Endothelial cell (in vitro differentiated cells): ENCODE data around the gene RAMP2. TPM values are rescaled to one million over a fixed set of nuclear protein-coding genes. Genes with fewer than 3 reads are reported as not detected.
A peak's percentile ranks its signal among the peaks of the same experiment; 100 is the strongest.

Experiments
- DNase-seq: peaks from one replicate; pipeline ENCODE4 v3.0.0; 2021; ENCODE audit warnings: low spot score
- H3K27ac Mint-ChIP-seq: one replicate; pipeline ENCODE4 v1.8.0; 2021; ENCODE audit warnings: mixed read lengths, inconsistent platforms; ENCODE audit not compliant: unreplicated experiment
- H3K27me3 Mint-ChIP-seq: one replicate; pipeline ENCODE4 v1.8.0; 2021; ENCODE audit warnings: mild to moderate bottlenecking, moderate library complexity, mixed read lengths, inconsistent platforms; ENCODE audit not compliant: unreplicated experiment
- H3K36me3 Mint-ChIP-seq: one replicate; pipeline ENCODE4 v1.8.0; 2021; ENCODE audit warnings: mild to moderate bottlenecking, low read depth, mixed read lengths, inconsistent platforms; ENCODE audit not compliant: unreplicated experiment
- H3K4me1 Mint-ChIP-seq: one replicate; pipeline ENCODE4 v1.8.0; 2021; ENCODE audit warnings: mild to moderate bottlenecking, mixed read lengths, inconsistent platforms; ENCODE audit not compliant: unreplicated experiment
- H3K4me3 Mint-ChIP-seq: one replicate; pipeline ENCODE4 v1.8.0; 2021; ENCODE audit warnings: mild to moderate bottlenecking, mixed read lengths, inconsistent platforms; ENCODE audit not compliant: unreplicated experiment
- H3K9me3 Mint-ChIP-seq: one replicate; pipeline ENCODE4 v1.8.0; 2021; ENCODE audit warnings: mixed read lengths, inconsistent platforms; ENCODE audit not compliant: unreplicated experiment
- total RNA-seq: library from RNA; stranded (reverse); fragmentation: NEBNext Ultra II Directional; extraction: Animal tissue kit (Norgen Biotek cat#: 25700); gene quantifications from one replicate; pipeline ENCODE4 v1.2.1, GENCODE V29; 2021; ENCODE audit not compliant: unreplicated experiment
- TF ChIP-seq, protein P1 (sequence below): fragments of 200-600 bp; sonication (generic); IDR thresholded peaks from one replicate; pipeline ENCODE4 v1.5.0; 2021; ENCODE audit warnings: antibody characterized with exemption; ENCODE audit not compliant: unreplicated experiment

RAMP2 gene
- total RNA-seq, 1 donor from 2014 or later: 630 TPM

DNA sequence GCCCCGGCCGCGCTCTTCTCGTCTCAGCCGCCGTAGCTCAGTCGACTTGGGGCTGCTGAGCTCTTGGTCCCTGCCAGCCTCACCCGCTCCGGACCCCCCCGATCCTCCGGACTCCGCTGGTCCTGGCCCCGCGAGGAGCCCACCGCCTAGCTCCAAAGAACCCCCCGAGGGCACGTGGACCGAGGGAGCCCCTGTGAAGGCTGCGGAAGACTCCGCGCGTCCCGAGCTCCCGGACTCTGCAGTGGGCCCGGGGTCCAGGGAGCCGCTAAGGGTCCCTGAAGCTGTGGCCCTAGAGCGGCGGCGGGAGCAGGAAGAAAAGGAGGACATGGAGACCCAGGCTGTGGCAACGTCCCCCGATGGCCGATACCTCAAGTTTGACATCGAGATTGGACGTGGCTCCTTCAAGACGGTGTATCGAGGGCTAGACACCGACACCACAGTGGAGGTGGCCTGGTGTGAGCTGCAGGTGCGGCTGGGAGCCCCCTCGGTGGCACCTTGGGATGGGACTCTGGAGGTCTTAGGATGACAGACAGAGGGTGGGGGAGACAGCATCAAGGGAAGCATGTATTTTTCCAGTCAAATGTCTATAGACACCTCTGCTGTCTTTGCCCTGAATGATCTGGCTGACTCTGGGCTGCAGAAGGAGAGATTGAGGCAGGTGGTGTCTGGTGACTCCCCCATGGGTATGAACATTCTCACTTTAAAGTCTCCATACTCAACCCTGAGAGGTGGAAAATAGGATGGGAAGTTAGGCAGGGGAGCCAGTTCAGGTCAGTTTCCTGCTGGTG, 20.0 kb downstream of the RAMP2 start:
- H3K4me1 Mint-ChIP-seq: peaks cover 30% of the 10 kb centered on the region
- H3K9me3 Mint-ChIP-seq: no peaks in the 10 kb centered on the region
- H3K36me3 Mint-ChIP-seq: peaks cover 8% of the 10 kb centered on the region
- peak overlapping the region; percentile 30 for H3K27ac Mint-ChIP-seq
- peaks cover 13% of the 10 kb centered on the region for H3K27me3 Mint-ChIP-seq
- peak overlapping the region; percentile 83 for H3K4me3 Mint-ChIP-seq
- DNase-seq: no peak
- TF ChIP-seq, protein P1, sequence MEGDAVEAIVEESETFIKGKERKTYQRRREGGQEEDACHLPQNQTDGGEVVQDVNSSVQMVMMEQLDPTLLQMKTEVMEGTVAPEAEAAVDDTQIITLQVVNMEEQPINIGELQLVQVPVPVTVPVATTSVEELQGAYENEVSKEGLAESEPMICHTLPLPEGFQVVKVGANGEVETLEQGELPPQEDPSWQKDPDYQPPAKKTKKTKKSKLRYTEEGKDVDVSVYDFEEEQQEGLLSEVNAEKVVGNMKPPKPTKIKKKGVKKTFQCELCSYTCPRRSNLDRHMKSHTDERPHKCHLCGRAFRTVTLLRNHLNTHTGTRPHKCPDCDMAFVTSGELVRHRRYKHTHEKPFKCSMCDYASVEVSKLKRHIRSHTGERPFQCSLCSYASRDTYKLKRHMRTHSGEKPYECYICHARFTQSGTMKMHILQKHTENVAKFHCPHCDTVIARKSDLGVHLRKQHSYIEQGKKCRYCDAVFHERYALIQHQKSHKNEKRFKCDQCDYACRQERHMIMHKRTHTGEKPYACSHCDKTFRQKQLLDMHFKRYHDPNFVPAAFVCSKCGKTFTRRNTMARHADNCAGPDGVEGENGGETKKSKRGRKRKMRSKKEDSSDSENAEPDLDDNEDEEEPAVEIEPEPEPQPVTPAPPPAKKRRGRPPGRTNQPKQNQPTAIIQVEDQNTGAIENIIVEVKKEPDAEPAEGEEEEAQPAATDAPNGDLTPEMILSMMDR: no peak

DNA sequence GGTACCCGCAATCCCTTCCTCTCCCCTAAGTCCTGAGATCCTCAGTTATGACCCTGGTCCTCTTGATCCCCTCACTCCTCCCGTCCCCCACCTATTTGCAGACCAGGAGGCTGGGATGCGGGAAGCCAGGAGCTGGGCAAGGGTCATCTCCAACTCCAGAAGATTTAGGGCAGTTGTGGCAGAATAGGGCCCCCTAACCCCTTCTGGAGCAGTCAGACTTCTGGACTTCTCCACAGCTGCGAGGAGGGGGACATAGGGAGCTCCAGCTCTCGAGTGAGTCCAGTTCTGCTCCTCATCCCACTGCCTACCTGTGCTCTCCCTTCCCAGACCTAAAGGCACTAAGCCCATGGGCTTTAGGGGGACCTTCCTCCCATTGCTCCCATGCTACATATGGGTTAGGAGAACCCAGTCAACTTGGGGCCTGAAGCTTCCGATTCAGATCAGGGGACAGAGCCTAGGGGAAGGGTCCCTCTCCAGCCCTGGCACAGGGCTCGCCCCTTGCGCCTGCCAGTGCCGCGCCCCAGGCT, 20.7 kb downstream of the RAMP2 start:
- TF ChIP-seq, protein P1: no peak
- Mint-ChIP-seq H3K27me3 (peaks cover 13% of the 10 kb centered on the region), H3K4me1 (peaks cover 28% of the 10 kb centered on the region), H3K9me3 (no peaks in the 10 kb centered on the region), H3K4me3 (peak overlapping the region; percentile 83), H3K27ac (peak overlapping the region; percentile 30), H3K36me3 (peaks cover 8% of the 10 kb centered on the region)
- no peak for DNase-seq

DNA sequence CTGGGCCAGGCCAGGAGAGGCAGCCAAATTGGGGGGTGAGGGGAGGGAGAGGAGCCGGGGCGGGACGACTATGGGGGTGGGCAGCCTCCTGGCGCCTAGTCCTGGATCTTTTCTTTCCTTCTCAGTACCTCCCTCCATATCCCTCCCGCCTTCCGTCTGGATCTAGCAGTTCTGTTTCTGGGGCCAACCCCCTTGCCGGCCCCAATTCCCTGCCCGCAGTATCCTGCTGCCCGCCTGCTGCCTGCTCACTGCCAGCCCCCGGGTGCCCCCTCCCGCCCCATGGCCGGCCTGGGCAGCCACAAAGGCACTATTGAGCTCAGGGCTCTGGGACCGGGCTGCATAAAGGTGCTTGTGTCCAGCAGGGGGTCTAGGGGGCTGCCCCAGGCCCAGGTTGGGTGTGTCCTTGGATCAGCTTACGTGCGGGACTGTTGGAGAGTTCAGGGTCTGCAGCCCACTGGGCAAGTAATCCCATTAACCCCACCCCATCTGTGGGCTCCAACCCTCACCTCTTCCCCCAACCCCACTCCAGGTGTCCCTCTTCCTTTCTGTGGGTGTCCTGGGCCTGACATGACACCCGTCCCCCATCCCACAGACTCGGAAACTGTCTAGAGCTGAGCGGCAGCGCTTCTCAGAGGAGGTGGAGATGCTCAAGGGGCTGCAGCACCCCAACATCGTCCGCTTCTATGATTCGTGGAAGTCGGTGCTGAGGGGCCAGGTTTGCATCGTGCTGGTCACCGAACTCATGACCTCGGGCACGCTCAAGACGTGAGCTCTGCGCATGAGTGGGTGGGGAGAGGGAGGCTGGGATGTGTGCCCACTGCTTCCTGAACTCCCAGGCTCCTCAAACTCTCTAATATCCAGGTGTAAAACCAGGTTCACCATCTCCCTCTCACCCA, 21.4 kb downstream of the RAMP2 start:
- peaks cover 27% of the 10 kb centered on the region for H3K4me1 Mint-ChIP-seq
- DNase-seq: no peak
- TF ChIP-seq, protein P1: no peak
- peak overlapping the region; percentile 6 for H3K4me3 Mint-ChIP-seq
- peaks cover 10% of the 10 kb centered on the region for H3K36me3 Mint-ChIP-seq
- peaks cover 13% of the 10 kb centered on the region for H3K27me3 Mint-ChIP-seq
- peak overlapping the region; percentile 81 for H3K27ac Mint-ChIP-seq
- H3K9me3 Mint-ChIP-seq: no peaks in the 10 kb centered on the region

DNA sequence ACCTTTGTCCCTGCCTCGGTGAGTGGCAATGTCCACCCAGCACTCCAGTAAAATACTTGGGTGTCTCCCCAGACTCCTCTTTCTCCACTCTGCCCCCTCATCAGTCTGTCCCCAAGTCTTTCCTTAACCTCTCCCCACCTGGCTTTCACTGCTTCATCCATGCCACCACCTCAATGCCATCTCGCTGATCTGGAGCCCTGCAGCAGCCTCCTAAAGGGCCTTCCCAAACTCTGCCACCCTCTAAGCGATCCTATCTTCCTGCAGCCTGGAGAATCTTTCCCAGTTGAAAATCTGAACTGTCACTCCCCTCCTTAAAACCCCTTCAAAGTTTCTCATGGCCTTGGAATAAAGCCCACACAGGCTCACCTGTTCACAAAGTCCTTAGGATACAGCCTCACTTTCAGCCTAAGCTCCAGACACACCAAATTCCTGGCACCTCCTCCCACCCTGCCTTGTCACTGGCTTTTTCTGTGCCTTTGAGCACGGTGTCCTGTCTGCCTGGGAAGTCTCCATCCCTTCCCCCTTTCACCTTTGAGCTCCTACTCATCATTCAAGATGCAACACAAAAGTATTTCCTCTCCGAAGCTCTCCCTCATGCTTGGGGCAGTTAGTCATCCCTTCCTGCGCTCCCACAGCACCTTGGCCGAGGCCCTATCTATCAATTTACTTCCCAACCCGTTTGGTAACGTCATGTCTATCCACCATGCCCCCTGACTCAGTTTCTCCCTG, 22.2 kb downstream of the RAMP2 start:
- Mint-ChIP-seq H3K27ac (peak overlapping the region; percentile 81), H3K4me1 (peaks cover 31% of the 10 kb centered on the region)

More for the DNA sequence above, 22.2 kb downstream of the RAMP2 start:
- no peak for DNase-seq
- Mint-ChIP-seq H3K27me3 (peaks cover 13% of the 10 kb centered on the region), H3K4me3 (peak overlapping the region; percentile 6), H3K9me3 (no peaks in the 10 kb centered on the region), H3K36me3 (peaks cover 18% of the 10 kb centered on the region)
- TF ChIP-seq, protein P1: no peak
